Testis (tissue), 3 donors: ENCODE results near the gene TRAPPC3. TPM values are rescaled to one million over a fixed set of nuclear protein-coding genes. Genes with fewer than 3 reads are reported as not detected.
"Not testable (repeated sequence)": the region's sequence is repeated elsewhere in the genome, so short reads cannot be mapped to it uniquely, and the experiment has no call there.

Source experiments
- DNase-seq: peaks from one replicate; pipeline ENCODE4 v3.0.0-alpha.2; 2019
- H3K27ac ChIP-seq, 2 donors: fragments of 200-600 bp; sonication (generic); one replicate each; pipeline ENCODE4 v1.5.1; 2019
- H3K27me3 ChIP-seq: fragments of 200-600 bp; sonication (generic); one replicate; pipeline ENCODE4 v1.5.1; 2019
- H3K36me3 ChIP-seq: fragments of 200-600 bp; sonication (generic); one replicate; pipeline ENCODE4 v1.5.1; 2017; ENCODE audit warnings: low read depth; ENCODE audit errors: missing control alignments
- H3K4me1 ChIP-seq: fragments of 200-600 bp; sonication (generic); one replicate; pipeline ENCODE4 v1.5.1; 2019
- H3K4me3 ChIP-seq, 2 donors: fragments of 200-600 bp; sonication (generic); one replicate each; pipeline ENCODE4 v1.5.1; 2017 to 2019
- H3K9me3 ChIP-seq: fragments of 200-600 bp; sonication (generic); one replicate; pipeline ENCODE4 v1.5.1; 2017
- POLR2A ChIP-seq: fragments of 450-650 bp; IDR thresholded peaks from one replicate; pipeline ENCODE4 v1.6.1; 2017; ENCODE audit warnings: antibody characterized with exemption, mild to moderate bottlenecking, moderate library complexity
- WGBS, 2 donors: methylation state at CpG; one replicate each; pipeline ENCODE4 v1.1.5; 2018; 5-methylcytosine and 5-hydroxymethylcytosine counted together
- intact Hi-C: fragments of 100-400 bp; cut with DNase I; formaldehyde crosslinking; loops from one replicate; pipeline ENCODE4 v1.15.1; 2023; ENCODE audit warnings: low total_unique reads
- polyA plus RNA-seq: library from polyadenylated mRNA; stranded (reverse); fragments of 350-450 nt; fragmentation: Illumina TruSeq; extraction: RNeasy Lipid Tissue Mini Kit (QIAGEN cat#74804); gene quantifications from one replicate; pipeline ENCODE4 v1.2.3, GENCODE V29; 2014; ENCODE audit warnings: low read depth, low replicate concordance; ENCODE audit not compliant: insufficient read depth
- total RNA-seq, 2 donors: library from RNA; depleted of rRNA; stranded (reverse); fragments of >200 nt; gene quantifications; one replicate each; pipeline ENCODE4 v1.2.3, GENCODE V29; 2016
- TF ChIP-seq, protein P1 (sequence below), 3 experiments: fragments of 450-650 bp in 2 of 3; fragments of 200-600 bp in 1 of 3; sonication (generic) in 1 of 3; IDR thresholded peaks; one replicate each; pipeline ENCODE4 v1.5.1; 2016 to 2019; ENCODE audit warnings: antibody characterized with exemption in 3 of 3, mild to moderate bottlenecking in 2 of 3, moderate library complexity in 1 of 3

The TRAPPC3 gene
- total and polyA plus RNA-seq, 3 donors from 2014 or later, result 109 to 146 (median 111) TPM

DNA sequence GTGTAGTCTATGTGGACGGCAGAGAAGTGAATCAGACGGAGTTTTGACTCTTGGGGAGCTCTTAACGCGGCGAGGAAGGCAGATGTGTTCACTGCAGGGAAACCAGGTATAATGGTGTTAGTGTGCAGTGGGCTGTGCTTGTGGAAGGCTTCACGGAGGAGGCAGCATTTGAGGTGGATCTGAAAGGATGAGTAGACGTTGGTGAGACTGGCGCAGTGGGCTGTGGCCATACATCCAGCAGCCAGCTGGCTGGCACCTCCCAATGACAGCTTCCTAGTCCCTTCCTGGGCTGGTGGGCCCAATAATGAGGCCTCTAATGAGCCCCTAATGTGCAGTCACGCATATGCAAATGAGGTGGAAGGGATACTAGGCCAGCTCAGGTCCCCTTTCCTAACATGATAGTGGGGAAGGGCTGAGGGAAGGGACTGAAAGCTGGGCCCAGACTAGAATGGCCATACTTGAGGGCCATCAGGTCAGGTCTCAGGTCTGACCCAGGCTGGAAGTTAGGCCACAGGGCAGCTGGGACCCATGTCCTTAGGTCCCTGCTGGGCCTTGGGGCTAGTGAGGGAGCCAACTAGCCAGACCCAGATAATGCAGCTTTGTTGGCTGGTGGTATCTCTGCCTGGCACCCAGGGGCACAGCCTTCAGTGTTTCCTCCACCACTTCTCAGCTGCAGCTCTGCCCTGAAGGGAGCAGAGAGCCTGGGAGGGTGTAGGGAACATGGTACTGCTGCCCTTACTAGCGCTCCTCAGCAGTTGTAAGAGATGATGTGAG lies 10.5 kb upstream of the TRAPPC3 start:
- Histone ChIP-seq H3K4me3 (no peak overlapping the region), H3K27me3 (no peaks in the 10 kb centered on the region), H3K36me3 (no peaks in the 10 kb centered on the region), H3K27ac (peak overlapping the region in 1 of 2 donors; percentile 65), H3K9me3 (no peaks in the 10 kb centered on the region), H3K4me1 (peaks cover 54% of the 10 kb centered on the region)
- no peak for TF ChIP-seq POLR2A
- TF ChIP-seq, protein P1, sequence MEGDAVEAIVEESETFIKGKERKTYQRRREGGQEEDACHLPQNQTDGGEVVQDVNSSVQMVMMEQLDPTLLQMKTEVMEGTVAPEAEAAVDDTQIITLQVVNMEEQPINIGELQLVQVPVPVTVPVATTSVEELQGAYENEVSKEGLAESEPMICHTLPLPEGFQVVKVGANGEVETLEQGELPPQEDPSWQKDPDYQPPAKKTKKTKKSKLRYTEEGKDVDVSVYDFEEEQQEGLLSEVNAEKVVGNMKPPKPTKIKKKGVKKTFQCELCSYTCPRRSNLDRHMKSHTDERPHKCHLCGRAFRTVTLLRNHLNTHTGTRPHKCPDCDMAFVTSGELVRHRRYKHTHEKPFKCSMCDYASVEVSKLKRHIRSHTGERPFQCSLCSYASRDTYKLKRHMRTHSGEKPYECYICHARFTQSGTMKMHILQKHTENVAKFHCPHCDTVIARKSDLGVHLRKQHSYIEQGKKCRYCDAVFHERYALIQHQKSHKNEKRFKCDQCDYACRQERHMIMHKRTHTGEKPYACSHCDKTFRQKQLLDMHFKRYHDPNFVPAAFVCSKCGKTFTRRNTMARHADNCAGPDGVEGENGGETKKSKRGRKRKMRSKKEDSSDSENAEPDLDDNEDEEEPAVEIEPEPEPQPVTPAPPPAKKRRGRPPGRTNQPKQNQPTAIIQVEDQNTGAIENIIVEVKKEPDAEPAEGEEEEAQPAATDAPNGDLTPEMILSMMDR (IDR thresholded peaks at IDR 0.05), result no peak
- 85 to 90% methylated on average over 10 of the region's 10 CpGs for WGBS, 2 donors
- DNase-seq, result no peak
- intact Hi-C loops, result loop anchor here (10.0 kb wide), 1 partner anchor 125 kb away; no protein-coding TSS in a partner anchor

DNA sequence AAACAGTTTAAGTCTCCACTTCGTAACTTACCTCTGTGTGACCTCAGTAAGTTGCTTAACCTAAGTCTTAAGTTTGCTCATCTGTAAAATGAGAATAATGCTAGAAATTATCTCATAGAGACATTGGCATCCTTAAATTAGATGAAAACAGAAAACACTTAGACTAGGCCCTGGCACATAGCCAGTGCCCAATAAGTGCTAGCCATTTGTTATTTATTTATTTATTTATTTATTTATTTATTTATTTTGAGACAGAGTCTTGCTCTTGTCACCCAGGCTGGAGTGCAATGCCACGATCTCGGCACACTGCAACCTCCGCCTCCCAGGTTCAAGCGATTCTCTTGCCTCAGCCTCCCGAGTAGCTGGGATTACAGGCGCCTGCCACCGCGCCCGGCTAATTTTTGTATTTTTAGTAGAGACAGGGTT lies 9.6 kb upstream of the TRAPPC3 start:
- not testable (repeated sequence) for H3K27ac ChIP-seq

DNA sequence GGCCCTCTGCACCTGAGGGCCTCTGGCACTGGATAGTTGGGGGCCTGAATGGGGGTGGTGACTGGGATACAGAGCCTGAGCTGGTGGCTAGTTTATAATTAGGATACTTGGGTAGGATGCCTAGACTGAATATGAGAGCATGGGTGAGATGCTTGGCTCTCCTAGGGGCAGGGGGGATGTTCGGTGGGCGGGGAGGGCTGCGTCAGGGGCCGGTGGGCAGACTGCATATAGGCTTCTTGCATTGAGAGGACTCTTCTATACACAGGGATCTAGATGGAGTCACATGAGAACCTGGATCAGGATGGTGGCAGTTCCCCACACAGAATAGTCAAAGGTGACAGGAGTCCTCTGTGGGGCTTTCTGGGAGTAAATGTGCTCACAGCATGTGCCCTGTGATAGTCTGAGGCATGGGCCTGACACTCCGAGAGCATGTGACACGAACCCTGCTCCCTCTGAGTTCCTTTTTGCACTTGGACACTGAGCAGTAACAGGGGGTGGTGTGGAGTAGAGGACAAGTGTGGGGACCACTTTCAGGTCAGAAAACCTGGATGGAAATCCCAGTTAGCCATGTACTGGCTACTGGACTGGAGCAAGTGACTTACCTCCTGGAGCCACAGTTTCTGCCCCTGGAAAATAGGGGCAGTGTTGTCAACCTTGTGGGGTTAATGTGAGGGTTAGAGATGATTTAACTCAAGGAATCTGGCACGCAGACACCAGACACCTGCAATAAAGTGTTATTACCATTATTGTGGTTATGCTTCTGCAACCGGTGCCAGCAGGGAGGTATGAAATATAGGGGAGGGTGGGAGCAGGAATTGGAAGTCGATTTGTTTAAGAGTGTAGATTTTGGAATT lies 8.9 kb upstream of the TRAPPC3 start:
- Histone ChIP-seq H3K36me3 (no peaks in the 10 kb centered on the region), H3K4me1 (peaks cover 53% of the 10 kb centered on the region), H3K27ac (peak overlapping the region; percentile 92 to 99), H3K9me3 (no peaks in the 10 kb centered on the region), H3K4me3 (peak overlapping the region in 1 of 2 donors; percentile 93), H3K27me3 (no peaks in the 10 kb centered on the region)
- DNase-seq, result no peak
- 67 to 74% methylated on average over 8 to 9 of the region's 9 CpGs for WGBS, 2 donors
- TF ChIP-seq, protein P1 (IDR thresholded peaks at IDR 0.05), result no peak
- TF ChIP-seq POLR2A, result no peak
- intact Hi-C loops, result loop anchor here (10.0 kb wide), 1 partner anchor 127 kb away; no protein-coding TSS in a partner anchor

More for the DNA sequence above, 9.6 kb upstream of the TRAPPC3 start:
- WGBS, 2 donors, result 92 to 97% methylated on average over 10 of the region's 10 CpGs
- H3K36me3 ChIP-seq, H3K27me3 ChIP-seq, H3K4me3 ChIP-seq, DNase-seq, H3K9me3 ChIP-seq: not testable (repeated sequence)
- peaks cover 56% of the 10 kb centered on the region for H3K4me1 ChIP-seq
- intact Hi-C loops, result loop anchor here (10.0 kb wide), 1 partner anchor 126 kb away; no protein-coding TSS in a partner anchor

DNA sequence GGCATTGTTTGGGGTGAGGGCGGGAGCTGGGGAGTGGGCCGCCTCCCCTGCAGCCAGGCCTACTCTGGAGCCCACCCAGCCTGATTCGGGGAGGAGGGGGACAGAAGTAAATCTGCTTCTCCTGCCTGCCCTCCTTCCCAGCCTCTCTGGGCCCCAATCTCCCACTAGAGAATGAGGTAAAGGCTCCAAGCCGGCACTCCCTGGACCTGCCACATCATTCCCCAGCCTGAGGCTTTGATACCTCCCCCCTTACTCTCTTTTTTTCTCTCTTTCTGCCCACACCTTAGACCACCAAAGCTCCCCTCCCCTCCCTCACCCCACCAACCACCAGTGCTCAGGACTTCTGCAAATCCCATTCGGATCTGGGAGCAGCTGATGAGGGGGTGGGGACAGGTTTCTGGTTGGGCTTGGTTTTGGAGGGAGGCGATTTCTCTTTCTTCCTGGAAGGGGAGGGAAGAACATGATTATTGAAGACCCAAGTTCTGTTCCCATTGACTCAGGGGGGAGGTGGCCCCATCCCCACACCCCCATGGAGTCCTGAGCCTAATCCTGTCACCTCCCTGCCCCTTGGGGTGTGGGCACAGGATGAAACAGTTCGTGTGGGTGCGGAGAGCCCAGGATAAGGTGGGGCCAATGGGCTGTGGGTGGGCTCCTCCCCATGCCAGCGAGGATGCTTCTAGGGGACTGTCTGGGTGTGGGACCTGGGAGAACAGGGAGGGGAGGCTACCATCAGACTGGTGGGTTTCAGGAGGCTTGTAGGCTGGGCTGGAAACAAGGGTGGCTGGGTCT lies 8.0 kb upstream of the TRAPPC3 start:
- H3K4me1 ChIP-seq, result peaks cover 56% of the 10 kb centered on the region
- H3K36me3 ChIP-seq, result no peaks in the 10 kb centered on the region
- WGBS, 2 donors, result 0 to 3% methylated on average over 6 to 9 of the region's 9 CpGs
- intact Hi-C loops, result loop anchor here (10.0 kb wide), 1 partner anchor 127 kb away; no protein-coding TSS in a partner anchor
- peak overlapping the region; percentile 93 to 100 for H3K4me3 ChIP-seq
- DNase-seq, result no peak
- H3K27me3 ChIP-seq, result no peaks in the 10 kb centered on the region
- peak overlapping the region; percentile 92 to 99 for H3K27ac ChIP-seq
- H3K9me3 ChIP-seq, result no peaks in the 10 kb centered on the region
- TF ChIP-seq, protein P1 (IDR thresholded peaks at IDR 0.05), result no peak
- no peak for TF ChIP-seq POLR2A
